H1 (cell line): ENCODE data around the gene TNFRSF8. TPM values are rescaled to one million over a fixed set of nuclear protein-coding genes. Genes with fewer than 3 reads are reported as not detected.

Experiments used
- CTCF ChIA-PET: fragments of 300-600 bp; sonication (Branson Sonifier 250); formaldehyde crosslinking; loops from one replicate; lab custom pipeline; 2021; ENCODE audit not compliant: partially characterized antibody; lab: Charles Lee
- POLR2A ChIA-PET: fragments of 300-600 bp; sonication (Branson Sonifier 250); formaldehyde crosslinking; loops from one replicate; lab custom pipeline; 2021; ENCODE audit warnings: inconsistent platforms; ENCODE audit not compliant: partially characterized antibody; lab: Charles Lee
- DNase-seq, 2 experiments: peaks; one replicate each; pipeline versions ENCODE4 v3.0.0 to v3.0.0-alpha.2; 2010 to 2022; ENCODE audit warnings: low spot score in 2 of 2, low read depth in 1 of 2, mixed read lengths in 1 of 2
- FAIRE-seq: peaks from 2 replicates; lab custom pipeline; 2011; peaks lifted over from hg19 to GRCh38; lab: Jason Lieb, UNC
- H2AFZ ChIP-seq: 2 replicates; pipeline ENCODE4 v1.8.1; 2012; ENCODE audit warnings: low read length, inconsistent platforms
- H2AK5ac ChIP-seq: 2 replicates; pipeline ENCODE4 v1.6.1; 2013; ENCODE audit warnings: low read depth, low read length
- H2BK120ac ChIP-seq: replicated peaks from 2 replicates; pipeline ENCODE3; 2013; ENCODE audit warnings: low read depth, low read length, inconsistent platforms
- H2BK12ac ChIP-seq: 2 replicates; pipeline ENCODE4 v1.6.1; 2013; ENCODE audit warnings: low read depth, low read length
- H2BK15ac ChIP-seq: 2 replicates; pipeline ENCODE4 v1.6.1; 2013; ENCODE audit warnings: low read length
- H2BK20ac ChIP-seq: 2 replicates; pipeline ENCODE4 v1.6.1; 2013; ENCODE audit warnings: low read length
- H2BK5ac ChIP-seq: 2 replicates; pipeline ENCODE4 v1.6.1; 2013; ENCODE audit warnings: low read depth, low read length
- H3K14ac ChIP-seq: 2 replicates; pipeline ENCODE4 v1.6.1; 2013; ENCODE audit warnings: inconsistent platforms; ENCODE audit not compliant: insufficient read length
- H3K18ac ChIP-seq: 2 replicates; pipeline ENCODE4 v1.6.1; 2013; ENCODE audit warnings: low read length; ENCODE audit errors: extremely low read depth
- H3K23ac ChIP-seq: 2 replicates; pipeline ENCODE4 v1.6.1; 2013; ENCODE audit warnings: inconsistent platforms; ENCODE audit not compliant: insufficient read length
- H3K23me2 ChIP-seq: 2 replicates; pipeline ENCODE4 v1.6.1; 2013; ENCODE audit warnings: low read depth, low read length
- H3K27ac ChIP-seq: 2 replicates; pipeline ENCODE4 v1.6.1; 2011; ENCODE audit warnings: low read depth, low read length, inconsistent platforms
- H3K27me3 ChIP-seq, 4 experiments: replicated peaks in 1 of 4; 1 replicate in 1 of 4; 2 replicates in 3 of 4; pipeline versions ENCODE4 v1.6.1 to v1.8.1; 2011 to 2013; ENCODE audit warnings: low read length in 3 of 4, mild to moderate bottlenecking in 3 of 4, inconsistent platforms in 2 of 4, mixed read lengths in 2 of 4, moderate library complexity in 1 of 4; ENCODE audit not compliant: control insufficient read depth in 3 of 4, insufficient read depth in 3 of 4; ENCODE audit errors: extremely low read depth in 1 of 4
- H3K36me3 ChIP-seq, 4 experiments: 2 replicates each; pipeline versions ENCODE4 v1.6.1 to v1.8.1; 2011 to 2013; ENCODE audit warnings: mild to moderate bottlenecking in 4 of 4, low read length in 3 of 4, moderate library complexity in 2 of 4, control low read depth in 1 of 4, inconsistent platforms in 1 of 4; ENCODE audit not compliant: insufficient read depth in 4 of 4, control insufficient read depth in 2 of 4
- H3K4ac ChIP-seq: replicated peaks from 2 replicates; pipeline ENCODE3; 2013; ENCODE audit warnings: low read length, low read depth, mixed read lengths, inconsistent platforms; ENCODE audit not compliant: insufficient read length
- H3K4me1 ChIP-seq, 4 experiments: replicated peaks in 1 of 4; 1 replicate in 1 of 4; 2 replicates in 3 of 4; pipeline versions ENCODE4 v1.6.1 to v1.8.1; 2011 to 2013; ENCODE audit warnings: low read length in 3 of 4, inconsistent platforms in 2 of 4, mixed read lengths in 1 of 4; ENCODE audit not compliant: insufficient read depth in 4 of 4, control insufficient read depth in 3 of 4
- H3K4me2 ChIP-seq, 2 experiments: 2 replicates each; pipeline versions ENCODE4 v1.6.1 to v1.8.1; 2011 to 2013; ENCODE audit warnings: low read depth in 2 of 2, low read length in 2 of 2, control low read depth in 1 of 2, inconsistent platforms in 1 of 2, mild to moderate bottlenecking in 1 of 2; ENCODE audit not compliant: insufficient read depth in 1 of 2
- H3K4me3 ChIP-seq, 4 experiments: fragments of 200-600, 300-600 bp in 1 of 4; sonication (generic), shearing (Covaris generic), sonication (Bioruptor Twin) in 1 of 4; 2 replicates each; pipeline versions ENCODE4 v1.5.1 to v1.8.1; 2011 to 2016; ENCODE audit warnings: low read length in 4 of 4, low read depth in 3 of 4, control low read depth in 2 of 4, inconsistent platforms in 2 of 4, mild to moderate bottlenecking in 2 of 4, mixed read lengths in 1 of 4, moderate library complexity in 1 of 4; ENCODE audit not compliant: insufficient read depth in 2 of 4; ENCODE audit errors: extremely low read depth in 1 of 4
- H3K56ac ChIP-seq: replicated peaks from 2 replicates; pipeline ENCODE3; 2013; ENCODE audit warnings: low read depth, mild to moderate bottlenecking, mixed read lengths, low read length, inconsistent platforms; ENCODE audit not compliant: insufficient read length
- H3K79me1 ChIP-seq: 2 replicates; pipeline ENCODE4 v1.6.1; 2013; ENCODE audit warnings: low read depth, low read length, control low read depth
- H3K79me2 ChIP-seq, 2 experiments: 2 replicates each; pipeline versions ENCODE4 v1.6.1 to v1.8.1; 2012 to 2013; ENCODE audit warnings: low read length in 2 of 2, mild to moderate bottlenecking in 2 of 2, inconsistent platforms in 1 of 2; ENCODE audit not compliant: insufficient read depth in 2 of 2, control insufficient read depth in 1 of 2
- H3K9ac ChIP-seq, 4 experiments: replicated peaks in 1 of 4; 1 replicate in 1 of 4; 2 replicates in 3 of 4; pipeline versions ENCODE4 v1.6.1 to v1.8.1; 2011 to 2013; ENCODE audit warnings: low read depth in 3 of 4, low read length in 3 of 4, control low read depth in 2 of 4, mild to moderate bottlenecking in 2 of 4, moderate library complexity in 2 of 4, inconsistent platforms in 1 of 4; ENCODE audit errors: extremely low read depth in 1 of 4
- H3K9me3 ChIP-seq, 2 experiments: 2 replicates each; pipeline versions ENCODE4 v1.6.1 to v1.8.1; 2012 to 2013; ENCODE audit warnings: mild to moderate bottlenecking in 2 of 2, moderate library complexity in 2 of 2, control low read depth in 1 of 2, inconsistent platforms in 1 of 2, low read depth in 1 of 2, low read length in 1 of 2, mixed read lengths in 1 of 2; ENCODE audit not compliant: insufficient read depth in 2 of 2
- H4K20me1 ChIP-seq, 2 experiments: replicated peaks in 1 of 2; 2 replicates each; pipeline versions ENCODE3 to v1.8.1; 2011 to 2013; ENCODE audit warnings: inconsistent platforms in 2 of 2, low read length in 2 of 2, mild to moderate bottlenecking in 1 of 2; ENCODE audit not compliant: insufficient read depth in 2 of 2, control insufficient read depth in 1 of 2
- H4K5ac ChIP-seq: 2 replicates; pipeline ENCODE4 v1.6.1; 2013; ENCODE audit warnings: low read length, low read depth, mixed read lengths, inconsistent platforms; ENCODE audit not compliant: insufficient read length
- H4K8ac ChIP-seq: 2 replicates; pipeline ENCODE4 v1.8.0; 2013; ENCODE audit warnings: mild to moderate bottlenecking, moderate library complexity, low read length, inconsistent platforms; ENCODE audit not compliant: insufficient read depth; ENCODE audit errors: extremely low read depth
- H4K91ac ChIP-seq: replicated peaks from 2 replicates; pipeline ENCODE3; 2013; ENCODE audit warnings: low read length, mixed read lengths, inconsistent platforms; ENCODE audit not compliant: insufficient read length
- CHD1 ChIP-seq: IDR thresholded peaks from 2 replicates; pipeline ENCODE4 v1.6.1; 2012; ENCODE audit warnings: low read depth, low read length, improper control_type of control experiment
- EGR1 ChIP-seq: IDR thresholded peaks from 2 replicates; pipeline ENCODE4 v1.6.1; 2011; ENCODE audit warnings: low read depth, low read length, borderline replicate concordance
- EP300 ChIP-seq, 2 experiments: IDR thresholded peaks; 1 replicate in 1 of 2; 2 replicates in 1 of 2; pipeline ENCODE4 v1.6.1; 2011 to 2012; ENCODE audit warnings: low read depth in 2 of 2, low read length in 2 of 2, mild to moderate bottlenecking in 2 of 2, borderline replicate concordance in 1 of 2, inconsistent platforms in 1 of 2, moderate library complexity in 1 of 2
- FOSL1 ChIP-seq: IDR thresholded peaks from 2 replicates; pipeline ENCODE4 v1.6.1; 2011; ENCODE audit warnings: mild to moderate bottlenecking, low read depth, low read length, moderate library complexity; ENCODE audit not compliant: insufficient read depth
- HDAC6 ChIP-seq: IDR thresholded peaks from one replicate; pipeline ENCODE4 v1.7.1; 2012; ENCODE audit warnings: low read depth, mild to moderate bottlenecking, inconsistent platforms, low read length, moderate library complexity
- KDM1A ChIP-seq: fragments of 200-600, 300-600 bp; sonication (generic); IDR thresholded peaks from 2 replicates; pipeline ENCODE4 v1.7.1; 2016; ENCODE audit warnings: mild to moderate bottlenecking, low read length, borderline replicate concordance
- KDM4A ChIP-seq: IDR thresholded peaks from one replicate; pipeline ENCODE4 v1.7.1; 2012; ENCODE audit warnings: low read depth, mild to moderate bottlenecking, moderate library complexity, low read length, inconsistent platforms; ENCODE audit not compliant: severe bottlenecking
- POU5F1 ChIP-seq: IDR thresholded peaks from 2 replicates; pipeline ENCODE4 v1.6.1; 2011; ENCODE audit warnings: low read depth, mild to moderate bottlenecking, low read length, moderate library complexity
- SIX5 ChIP-seq: IDR thresholded peaks from 2 replicates; pipeline ENCODE4 v1.6.1; 2011; ENCODE audit warnings: mild to moderate bottlenecking, low read depth, low read length
- SP2 ChIP-seq: IDR thresholded peaks from 2 replicates; pipeline ENCODE4 v1.6.1; 2012; ENCODE audit warnings: mild to moderate bottlenecking, low read length, inconsistent platforms
- SP4 ChIP-seq: IDR thresholded peaks from 2 replicates; pipeline ENCODE4 v1.6.1; 2012; ENCODE audit warnings: low read length, inconsistent platforms
- SUZ12 ChIP-seq: fragments of 200-600 bp; sonication (generic); IDR thresholded peaks from 2 replicates; pipeline ENCODE4 v1.6.1; 2012; ENCODE audit warnings: mild to moderate bottlenecking, inconsistent platforms, low read length, moderate library complexity, mixed read lengths
- ZNF274 ChIP-seq: IDR thresholded peaks from 2 replicates; pipeline ENCODE4 v1.7.0; 2012; ENCODE audit warnings: low read length, borderline replicate concordance; ENCODE audit errors: extremely low read depth
- WGBS, 2 experiments: shearing (Covaris generic) in 1 of 2; methylation state at CpG; one replicate each; pipeline versions ENCODE4 v1.1.6 to v1.1.7; 2013 to 2015; ENCODE audit warnings: low lambda C conversion rate in 2 of 2, mixed read lengths in 2 of 2, inconsistent platforms in 1 of 2, low coverage in 1 of 2, missing lambda C conversion rate in 1 of 2; ENCODE audit not compliant: insufficient replicate concordance in 2 of 2, insufficient coverage in 1 of 2, insufficient read length in 1 of 2; ENCODE audit errors: extremely low coverage in 1 of 2, missing lambda C conversion rate in 1 of 2; 5-methylcytosine and 5-hydroxymethylcytosine counted together
- polyA plus RNA-seq, 7 experiments: library from polyadenylated mRNA; depleted of rRNA in 3 of 7; stranded (reverse) in 5 of 7; unstranded in 2 of 7; fragments of >200 nt in 5 of 7; fragments of 200-250 nt in 2 of 7; gene quantifications; 1 replicate in 5 of 7; 2 replicates in 1 of 7; 4 replicates in 1 of 7; pipeline versions ENCODE4 v1.2.1 to v1.2.3, GENCODE V29; 2011 to 2013; ENCODE audit warnings: missing spikeins in 2 of 7, mixed read lengths in 2 of 7
- total RNA-seq: library from RNA; stranded (reverse); fragmentation: NEBNext Ultra II Directional; extraction: Animal tissue kit (Norgen Biotek cat#: 25700); gene quantifications from 2 replicates; pipeline ENCODE4 v1.2.1, GENCODE V29; 2021
- TF ChIP-seq, protein P1 (sequence below): IDR thresholded peaks from 2 replicates; pipeline ENCODE4 v1.6.1; 2011; ENCODE audit warnings: low read depth, mild to moderate bottlenecking, low read length; ENCODE audit not compliant: insufficient read depth

TNFRSF8 gene
- total and polyA plus RNA-seq, 2 of the 8 experiments (the other 6 are each of a cell fraction or from before 2014, with no cell fraction given): 23.2 to 32.7 TPM

DNA sequence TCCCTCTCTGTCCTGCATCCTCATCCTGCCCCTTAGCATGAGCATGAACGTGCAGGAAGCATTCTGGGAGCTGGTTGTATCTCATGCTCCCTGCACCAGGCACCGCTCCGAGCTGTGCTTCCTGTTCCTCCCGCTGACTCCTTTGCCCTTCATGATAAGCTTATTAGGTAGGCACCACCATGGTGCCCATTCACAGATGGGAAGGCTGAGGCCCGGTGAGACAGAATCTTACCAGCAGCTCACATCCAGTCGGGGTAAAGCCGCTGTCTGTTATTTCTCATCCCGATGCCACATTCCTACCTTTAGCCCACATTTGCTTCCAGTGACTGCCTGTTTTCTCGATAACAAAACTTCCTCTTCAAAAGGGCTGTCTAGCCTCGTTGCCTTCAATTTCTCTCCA lies 36.5 kb upstream of the TNFRSF8 start:
- H2BK5ac ChIP-seq: no peak overlapping the region
- peaks cover 0 to 9% of the 10 kb centered on the region in 2 experiments; a peak in 2 of 4 replicates for H3K79me2 ChIP-seq
- no peak overlapping the region for H3K18ac ChIP-seq
- no peak overlapping the region for H3K14ac ChIP-seq
- H4K5ac ChIP-seq: no peak overlapping the region
- H3K23ac ChIP-seq: no peak overlapping the region
- H4K20me1 ChIP-seq: peaks cover 7 to 12% of the 10 kb centered on the region in 2 experiments
- no peak overlapping the region for H3K4me2 ChIP-seq
- H2AFZ ChIP-seq: no peak overlapping the region
- no peaks in the 10 kb centered on the region for H3K27me3 ChIP-seq
- no peak overlapping the region for H3K56ac ChIP-seq
- no peaks in the 10 kb centered on the region for H3K9me3 ChIP-seq
- H4K91ac ChIP-seq: no peak overlapping the region
- no peak overlapping the region for H2BK20ac ChIP-seq
- H3K4me3 ChIP-seq: no peak overlapping the region
- no peak overlapping the region for H2BK12ac ChIP-seq
- DNase-seq (no peak), FAIRE-seq (no peak)
- ChIA-PET POLR2A (interaction anchor here (1.6 to 2.1 kb wide), 2 partner anchors 24 to 25 kb away, joined by 4 to 6 read pairs; no protein-coding TSS in a partner anchor), CTCF (interaction anchor here (1.6 kb wide), 1 partner anchor 23 kb away, joined by 3 read pairs; no protein-coding TSS in a partner anchor)
- H3K9ac ChIP-seq: no peak overlapping the region
- H2AK5ac ChIP-seq: no peak overlapping the region
- peaks cover 12 to 66% (median 44%) of the 10 kb centered on the region in 4 experiments for H3K36me3 ChIP-seq
- no peak overlapping the region for H3K27ac ChIP-seq
- no peaks in the 10 kb centered on the region for H3K23me2 ChIP-seq
- 90% methylated on average over 10 of the region's 10 CpGs; no CpG with 5 or more reads in 1 of the 2 experiments for WGBS, 2 experiments
- no peak overlapping the region for H2BK120ac ChIP-seq
- no peak overlapping the region for H3K4ac ChIP-seq
- H4K8ac ChIP-seq: no peak overlapping the region
- H2BK15ac ChIP-seq: no peak overlapping the region
- H3K4me1 ChIP-seq: no peaks in the 10 kb centered on the region
- H3K79me1 ChIP-seq: peaks cover 3% of the 10 kb centered on the region; the same call in 1 of the 2 replicates
- TF ChIP-seq, protein P1, sequence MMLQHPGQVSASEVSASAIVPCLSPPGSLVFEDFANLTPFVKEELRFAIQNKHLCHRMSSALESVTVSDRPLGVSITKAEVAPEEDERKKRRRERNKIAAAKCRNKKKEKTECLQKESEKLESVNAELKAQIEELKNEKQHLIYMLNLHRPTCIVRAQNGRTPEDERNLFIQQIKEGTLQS: no peak
- no peak for TF ChIP-seq SIX5
- no peak for TF ChIP-seq CHD1
- TF ChIP-seq FOSL1: no peak
- no peak for TF ChIP-seq EGR1
- TF ChIP-seq SUZ12: no peak
- TF ChIP-seq HDAC6: no peak
- TF ChIP-seq ZNF274: no peak
- no peak for TF ChIP-seq SP4
- TF ChIP-seq KDM1A: no peak
- no peak for TF ChIP-seq EP300 (IDR thresholded peaks at IDR 0.05; ENCODE audit: borderline replicate concordance in 1 of 2, low read depth in 2 of 2, low read length in 2 of 2)
- TF ChIP-seq POU5F1: no peak
- TF ChIP-seq SP2: no peak
- no peak for TF ChIP-seq KDM4A
